Measurements from ENCODE around the gene TRABD2B. TPM values are rescaled to one million over a fixed set of nuclear protein-coding genes. Genes with fewer than 3 reads are reported as not detected.

TRABD2B gene
- total RNA-seq, 1 donor from 2014 or later: 6.7 TPM

GRCh38 chr1:47818682-47819573 is 178.3 kb downstream of the TRABD2B start:
- Mint-ChIP-seq H3K4me3 (no peak overlapping the region), H3K4me1 (ENCODE audit: unreplicated experiment) (peaks cover 64% of the 10 kb centered on the region), H3K27ac (peak overlapping the region; percentile 19), H3K27me3 (peaks cover 6% of the 10 kb centered on the region), H3K36me3 (no peaks in the 10 kb centered on the region), H3K9me3 (no peaks in the 10 kb centered on the region)
- no peak for DNase-seq (ENCODE audit: extremely low spot score, unreplicated experiment)
- TF ChIP-seq CTCF (conservative IDR thresholded peaks at IDR 0.05): no peak

GRCh38 chr1:47817861-47818260 is 179.3 kb downstream of the TRABD2B start:
- Mint-ChIP-seq H3K36me3 (no peaks in the 10 kb centered on the region), H3K9me3 (no peaks in the 10 kb centered on the region), H3K4me1 (ENCODE audit: unreplicated experiment) (peaks cover 64% of the 10 kb centered on the region), H3K4me3 (no peak overlapping the region), H3K27ac (no peak overlapping the region), H3K27me3 (peaks cover 12% of the 10 kb centered on the region)
- TF ChIP-seq CTCF (conservative IDR thresholded peaks at IDR 0.05): no peak
- no peak for DNase-seq (ENCODE audit: extremely low spot score, unreplicated experiment)

- Mint-ChIP-seq H3K36me3 (no peaks in the 10 kb centered on the region), H3K9me3 (no peaks in the 10 kb centered on the region), H3K27ac (no peak overlapping the region), H3K27me3 (peaks cover 12% of the 10 kb centered on the region), H3K4me3 (no peak overlapping the region), H3K4me1 (ENCODE audit: unreplicated experiment) (peaks cover 66% of the 10 kb centered on the region)
- DNase-seq (ENCODE audit: extremely low spot score, unreplicated experiment): no peak
- no peak for TF ChIP-seq CTCF (conservative IDR thresholded peaks at IDR 0.05)
Observed at GRCh38 chr1:47816325-47817071, 180.7 kb downstream of the TRABD2B start.

GRCh38 chr1:47814612-47815395 is 182.4 kb downstream of the TRABD2B start:
- no peak for DNase-seq (ENCODE audit: extremely low spot score, unreplicated experiment)
- H3K27me3 Mint-ChIP-seq: peaks cover 16% of the 10 kb centered on the region
- no peak overlapping the region for H3K27ac Mint-ChIP-seq
- H3K4me3 Mint-ChIP-seq: no peak overlapping the region
- peaks cover 70% of the 10 kb centered on the region for H3K4me1 Mint-ChIP-seq (ENCODE audit: unreplicated experiment)
- TF ChIP-seq CTCF (conservative IDR thresholded peaks at IDR 0.05): no peak
- no peaks in the 10 kb centered on the region for H3K9me3 Mint-ChIP-seq
- H3K36me3 Mint-ChIP-seq: no peaks in the 10 kb centered on the region

GRCh38 chr1:47813970-47814369 is 183.2 kb downstream of the TRABD2B start:
- Mint-ChIP-seq H3K4me3 (no peak overlapping the region), H3K9me3 (no peaks in the 10 kb centered on the region), H3K27ac (no peak overlapping the region), H3K27me3 (peaks cover 19% of the 10 kb centered on the region), H3K4me1 (ENCODE audit: unreplicated experiment) (peaks cover 78% of the 10 kb centered on the region), H3K36me3 (no peaks in the 10 kb centered on the region)
- no peak for TF ChIP-seq CTCF (conservative IDR thresholded peaks at IDR 0.05)
- no peak for DNase-seq (ENCODE audit: extremely low spot score, unreplicated experiment)

Data from type B pancreatic cell (in vitro differentiated cells).